Right atrium auricular region (tissue), 2 donors: ENCODE results near the gene NOTCH1. TPM values are rescaled to one million over a fixed set of nuclear protein-coding genes. Genes with fewer than 3 reads are reported as not detected.
A peak's percentile ranks its signal among the peaks of the same experiment; 100 is the strongest.

ENCODE experiments used
- DNase-seq: peaks from one replicate; pipeline ENCODE4 v3.0.0-alpha.2; 2019; ENCODE audit warnings: low spot score
- H3K27ac ChIP-seq, 2 donors: fragments of 200-600 bp; sonication (generic); 1 replicate in 1 of 2; 2 replicates in 1 of 2; pipeline ENCODE4 v1.5.1; 2016 to 2019
- H3K27me3 ChIP-seq, 2 donors: fragments of 200-600 bp; sonication (generic); one replicate each; pipeline versions ENCODE4 v1.5.1 to v1.6.0; 2017 to 2019
- H3K36me3 ChIP-seq: fragments of 200-600 bp; sonication (generic); one replicate; pipeline ENCODE4 v1.5.1; 2016
- H3K4me1 ChIP-seq, 2 donors: fragments of 200-600 bp; sonication (generic); one replicate each; pipeline versions ENCODE4 v1.5.1 to v1.6.0; 2017 to 2019
- H3K4me3 ChIP-seq, 2 donors: fragments of 200-600 bp; sonication (generic); 1 replicate in 1 of 2; 2 replicates in 1 of 2; pipeline ENCODE4 v1.5.1; 2017 to 2019; ENCODE audit warnings: mild to moderate bottlenecking in 1 of 2, moderate library complexity in 1 of 2
- H3K9me3 ChIP-seq, 2 donors: fragments of 200-600 bp; sonication (generic); one replicate each; pipeline ENCODE4 v1.5.1; 2019
- CTCF ChIP-seq, 2 donors: fragments of 200-600 bp; sonication (generic); IDR thresholded peaks; one replicate each; pipeline ENCODE4 v1.5.1; 2019; ENCODE audit warnings: antibody characterized with exemption in 2 of 2
- total RNA-seq, 2 donors: library from RNA; depleted of rRNA; stranded (reverse); fragments of >200 nt; gene quantifications; one replicate each; pipeline ENCODE4 v1.1.0, GENCODE V29; 2016

NOTCH1 gene
- total RNA-seq, 2 donors from 2014 or later: 14.2 to 39.7 TPM

DNA sequence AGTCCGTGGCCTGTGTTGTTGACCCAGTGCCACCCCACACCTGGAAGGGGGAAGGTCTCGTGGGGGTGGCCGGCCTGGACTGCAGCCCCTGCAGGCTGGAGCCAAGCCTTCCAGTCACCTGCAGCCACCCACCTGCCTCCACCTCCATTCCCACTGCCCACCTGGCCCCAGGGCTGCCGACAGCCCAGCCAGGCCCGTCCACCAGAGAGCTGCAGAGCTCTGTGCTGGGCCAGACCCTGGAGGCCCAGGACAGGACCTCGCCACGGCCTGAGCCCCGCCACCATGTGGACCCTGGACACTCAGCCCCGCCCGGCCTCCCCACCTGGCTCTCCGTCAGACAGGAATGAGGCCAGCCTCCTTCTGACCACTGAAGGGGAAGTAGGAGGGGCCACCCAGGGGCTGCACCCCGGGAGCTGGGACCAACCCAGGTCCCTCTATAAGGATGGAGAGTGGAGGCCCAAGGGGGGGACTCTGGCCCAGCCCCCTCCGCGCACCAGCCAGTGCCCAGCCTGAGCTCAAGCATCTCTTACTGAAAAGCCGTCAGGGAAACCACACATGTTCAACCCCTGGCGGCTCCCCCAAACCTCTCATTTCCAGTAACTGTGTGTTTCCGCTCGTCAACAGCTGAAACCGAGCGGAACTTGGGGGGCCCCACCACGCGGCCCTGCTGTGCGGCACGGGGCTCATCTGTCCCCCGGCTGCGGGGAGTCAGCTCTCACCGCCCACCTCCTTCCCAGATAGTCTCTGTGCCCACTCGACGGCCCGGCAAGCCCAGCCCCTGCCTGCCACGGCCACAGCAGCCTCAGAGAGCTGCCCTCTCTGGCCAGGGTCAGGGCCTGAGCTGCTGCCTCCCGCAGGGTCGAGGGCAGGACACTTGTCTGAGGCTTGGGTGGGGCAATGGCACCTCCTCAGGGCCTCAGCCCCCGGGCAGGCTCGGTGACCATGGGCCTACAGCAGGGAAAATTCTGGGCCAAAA lies 12.8 kb downstream of the NOTCH1 start:
- Histone ChIP-seq H3K9me3 (no peaks in the 10 kb centered on the region), H3K27me3 (no peaks in the 10 kb centered on the region), H3K27ac (peak overlapping the region; percentile 48 to 52), H3K4me1 (peaks cover 0 to 88% of the 10 kb centered on the region in 2 donors), H3K4me3 (no peak overlapping the region), H3K36me3 (peaks cover 6% of the 10 kb centered on the region)
- DNase-seq: no peak
- no peak for TF ChIP-seq CTCF (IDR thresholded peaks at IDR 0.05)

GRCh38 chr9:136531904-136532798 lies 13.7 kb downstream of the NOTCH1 start:
- Histone ChIP-seq H3K27me3 (no peaks in the 10 kb centered on the region), H3K4me3 (no peak overlapping the region), H3K36me3 (peaks cover 6% of the 10 kb centered on the region), H3K27ac (peak overlapping the region; percentile 48 to 52), H3K4me1 (peaks cover 0 to 90% of the 10 kb centered on the region in 2 donors), H3K9me3 (no peaks in the 10 kb centered on the region)
- TF ChIP-seq CTCF (IDR thresholded peaks at IDR 0.05): no peak
- no peak for DNase-seq

GRCh38 chr9:136531186-136531903 lies 14.5 kb downstream of the NOTCH1 start:
- peaks cover 0 to 90% of the 10 kb centered on the region in 2 donors for H3K4me1 ChIP-seq
- TF ChIP-seq CTCF (IDR thresholded peaks at IDR 0.05): no peak
- no peak overlapping the region for H3K4me3 ChIP-seq
- peaks cover 6% of the 10 kb centered on the region for H3K36me3 ChIP-seq
- H3K27me3 ChIP-seq: no peaks in the 10 kb centered on the region
- H3K9me3 ChIP-seq: no peaks in the 10 kb centered on the region
- no peak for DNase-seq
- peak overlapping the region; percentile 48 to 52 for H3K27ac ChIP-seq

- peaks cover 6% of the 10 kb centered on the region for H3K36me3 ChIP-seq
- DNase-seq: no peak
- H3K9me3 ChIP-seq: no peaks in the 10 kb centered on the region
- no peak for TF ChIP-seq CTCF (IDR thresholded peaks at IDR 0.05)
- no peaks in the 10 kb centered on the region for H3K27me3 ChIP-seq
- H3K4me3 ChIP-seq: no peak overlapping the region
- H3K27ac ChIP-seq: peak overlapping the region; percentile 48 to 52
- H3K4me1 ChIP-seq: peaks cover 0 to 93% of the 10 kb centered on the region in 2 donors
These were observed 15.3 kb downstream of the NOTCH1 start for GRCh38 chr9:136530461-136531089.
